ENCODE data around the gene ANKRD28. TPM values are rescaled to one million over a fixed set of nuclear protein-coding genes. Genes with fewer than 3 reads are reported as not detected.
"Not testable (repeated sequence)": the region's sequence is repeated elsewhere in the genome, so short reads cannot be mapped to it uniquely, and the experiment has no call there.

The ANKRD28 gene
- polyA plus RNA-seq, 1 experiment = 50.9 TPM

GRCh38 chr3:15753056-15753710, 44.6 kb downstream of the ANKRD28 start:
- no peak for TF ChIP-seq CTCF (IDR thresholded peaks at IDR 0.05; ENCODE audit: insufficient read depth, low read depth, low read length)
- peaks cover 2% of the 10 kb centered on the region; the same call in 1 of the 2 replicates for H3K36me3 ChIP-seq (ENCODE audit: control insufficient read depth, insufficient read depth, low read length)
- POLR2A ChIA-PET = interaction anchor here (0.6 kb wide), 1 partner anchor 152 kb away, joined by 3 read pairs; no protein-coding TSS in a partner anchor
- H3K27me3 ChIP-seq (ENCODE audit: control insufficient read depth, insufficient read depth, low read length) = no peaks in the 10 kb centered on the region
- CTCF ChIA-PET = interaction anchor here (0.5 to 0.9 kb wide), 2 partner anchors 9 to 11 kb away, joined by 3 read pairs; no protein-coding TSS in a partner anchor
- no peak for DNase-seq (ENCODE audit: low read depth)
- H3K4me3 ChIP-seq (ENCODE audit: low read depth, low read length) = no peak overlapping the region

GRCh38 chr3:15750879-15751278, 46.9 kb downstream of the ANKRD28 start:
- Histone ChIP-seq H3K36me3 (ENCODE audit: control insufficient read depth, insufficient read depth, low read length) (no peaks in the 10 kb centered on the region), H3K27me3 (ENCODE audit: control insufficient read depth, insufficient read depth, low read length) (no peaks in the 10 kb centered on the region), H3K4me3 (ENCODE audit: low read depth, low read length) (no peak overlapping the region)
- ChIA-PET CTCF (no interaction called here), POLR2A (no interaction called here)
- DNase-seq (ENCODE audit: low read depth) = no peak
- TF ChIP-seq CTCF (IDR thresholded peaks at IDR 0.05; ENCODE audit: insufficient read depth, low read depth, low read length) = no peak

GRCh38 chr3:15750143-15750542, 47.6 kb downstream of the ANKRD28 start:
- Histone ChIP-seq H3K27me3 (ENCODE audit: control insufficient read depth, insufficient read depth, low read length) (no peaks in the 10 kb centered on the region), H3K4me3 (ENCODE audit: low read depth, low read length) (no peak overlapping the region), H3K36me3 (ENCODE audit: control insufficient read depth, insufficient read depth, low read length) (no peaks in the 10 kb centered on the region)
- DNase-seq (ENCODE audit: low read depth) = no peak
- ChIA-PET CTCF (no interaction called here), POLR2A (no interaction called here)
- TF ChIP-seq CTCF (IDR thresholded peaks at IDR 0.05; ENCODE audit: insufficient read depth, low read depth, low read length) = no peak

- POLR2A ChIA-PET, CTCF ChIA-PET: not testable (repeated sequence)
Observed at GRCh38 chr3:15745896-15746295, 51.9 kb downstream of the ANKRD28 start.

GRCh38 chr3:15744176-15744575, 53.6 kb downstream of the ANKRD28 start:
- no peaks in the 10 kb centered on the region for H3K36me3 ChIP-seq (ENCODE audit: control insufficient read depth, insufficient read depth, low read length)
- H3K4me3 ChIP-seq (ENCODE audit: low read depth, low read length) = no peak overlapping the region
- POLR2A ChIA-PET = no interaction called here
- CTCF ChIA-PET = interaction anchor here (0.8 to 1.1 kb wide), 2 partner anchors 10 to 114 kb away, joined by 3 read pairs; no protein-coding TSS in a partner anchor
- TF ChIP-seq CTCF (IDR thresholded peaks at IDR 0.05; ENCODE audit: insufficient read depth, low read depth, low read length) = no peak
- no peak for DNase-seq (ENCODE audit: low read depth)
- H3K27me3 ChIP-seq (ENCODE audit: control insufficient read depth, insufficient read depth, low read length) = no peaks in the 10 kb centered on the region

More at GRCh38 chr3:15745896-15746295, 51.9 kb downstream of the ANKRD28 start:
- not testable (repeated sequence) for H3K4me3 ChIP-seq (ENCODE audit: low read depth, low read length); H3K27me3 ChIP-seq (ENCODE audit: control insufficient read depth, insufficient read depth, low read length); H3K36me3 ChIP-seq (ENCODE audit: control insufficient read depth, insufficient read depth, low read length); DNase-seq (ENCODE audit: low read depth)

- H3K4me3 ChIP-seq (ENCODE audit: low read depth, low read length) = no peak overlapping the region
- ChIA-PET CTCF (interaction anchor here (0.8 to 1.1 kb wide), 2 partner anchors 10 to 113 kb away, joined by 3 read pairs; no protein-coding TSS in a partner anchor), POLR2A (no interaction called here)
- no peak for DNase-seq (ENCODE audit: low read depth)
- TF ChIP-seq CTCF (IDR thresholded peaks at IDR 0.05; ENCODE audit: insufficient read depth, low read depth, low read length) = no peak
- no peaks in the 10 kb centered on the region for H3K27me3 ChIP-seq (ENCODE audit: control insufficient read depth, insufficient read depth, low read length)
- no peaks in the 10 kb centered on the region for H3K36me3 ChIP-seq (ENCODE audit: control insufficient read depth, insufficient read depth, low read length)
Observed at GRCh38 chr3:15743587-15744009, 54.2 kb downstream of the ANKRD28 start.

GRCh38 chr3:15742236-15742635, 55.5 kb downstream of the ANKRD28 start:
- H3K27me3 ChIP-seq (ENCODE audit: control insufficient read depth, insufficient read depth, low read length); H3K36me3 ChIP-seq (ENCODE audit: control insufficient read depth, insufficient read depth, low read length); H3K4me3 ChIP-seq (ENCODE audit: low read depth, low read length); POLR2A ChIA-PET; DNase-seq (ENCODE audit: low read depth); CTCF ChIA-PET: not testable (repeated sequence)

- DNase-seq (ENCODE audit: low read depth); POLR2A ChIA-PET: not testable (repeated sequence)
Observed at GRCh38 chr3:15738616-15739005, 59.2 kb downstream of the ANKRD28 start.

More at GRCh38 chr3:15738616-15739005, 59.2 kb downstream of the ANKRD28 start:
- H3K4me3 ChIP-seq (ENCODE audit: low read depth, low read length); CTCF ChIA-PET; H3K27me3 ChIP-seq (ENCODE audit: control insufficient read depth, insufficient read depth, low read length); H3K36me3 ChIP-seq (ENCODE audit: control insufficient read depth, insufficient read depth, low read length): not testable (repeated sequence)
